ENCODE measurements around the gene GALNT4.

GALNT4 gene

GRCh38 chr12:89499857-89500256 is 24.7 kb downstream of the GALNT4 start:
- H3K36me3 ChIP-seq: peaks cover 15% of the 10 kb centered on the region

GRCh38 chr12:89497467-89497866 is 27.1 kb downstream of the GALNT4 start:
- Histone ChIP-seq H3K27me3 (no peaks in the 10 kb centered on the region), H3K4me1 (ENCODE audit: control insufficient read depth in 1 of 2, insufficient read depth in 1 of 2, low read depth in 1 of 2, low read length in 1 of 2) (no peaks in the 10 kb centered on the region), H3K9me3 (no peaks in the 10 kb centered on the region), H3K27ac (no peak overlapping the region), H3K4me3 (ENCODE audit: low read depth in 1 of 2, low read length in 1 of 2) (no peak overlapping the region), H3K36me3 (peaks cover 18% of the 10 kb centered on the region)
- TF ChIP-seq CTCF (IDR thresholded peaks at IDR 0.05): no peak

More at GRCh38 chr12:89499857-89500256, 24.7 kb downstream of the GALNT4 start:
- no peaks in the 10 kb centered on the region for H3K4me1 ChIP-seq (ENCODE audit: control insufficient read depth in 1 of 2, insufficient read depth in 1 of 2, low read depth in 1 of 2, low read length in 1 of 2)
- no peak overlapping the region for H3K4me3 ChIP-seq (ENCODE audit: low read depth in 1 of 2, low read length in 1 of 2)
- TF ChIP-seq CTCF (IDR thresholded peaks at IDR 0.05): no peak
- no peaks in the 10 kb centered on the region for H3K9me3 ChIP-seq
- no peaks in the 10 kb centered on the region for H3K27me3 ChIP-seq
- no peak overlapping the region for H3K27ac ChIP-seq

GRCh38 chr12:89497005-89497404 is 27.6 kb downstream of the GALNT4 start:
- Histone ChIP-seq H3K36me3 (peaks cover 20% of the 10 kb centered on the region), H3K4me3 (ENCODE audit: low read depth in 1 of 2, low read length in 1 of 2) (no peak overlapping the region), H3K27me3 (no peaks in the 10 kb centered on the region), H3K27ac (no peak overlapping the region), H3K4me1 (ENCODE audit: control insufficient read depth in 1 of 2, insufficient read depth in 1 of 2, low read depth in 1 of 2, low read length in 1 of 2) (no peaks in the 10 kb centered on the region), H3K9me3 (no peaks in the 10 kb centered on the region)
- no peak for TF ChIP-seq CTCF (IDR thresholded peaks at IDR 0.05)

- Histone ChIP-seq H3K27me3 (no peaks in the 10 kb centered on the region), H3K27ac (no peak overlapping the region), H3K4me3 (ENCODE audit: low read depth in 1 of 2, low read length in 1 of 2) (no peak overlapping the region), H3K4me1 (ENCODE audit: control insufficient read depth in 1 of 2, insufficient read depth in 1 of 2, low read depth in 1 of 2, low read length in 1 of 2) (no peaks in the 10 kb centered on the region), H3K9me3 (no peaks in the 10 kb centered on the region), H3K36me3 (peaks cover 36% of the 10 kb centered on the region)
- no peak for TF ChIP-seq CTCF (IDR thresholded peaks at IDR 0.05)
Observed at GRCh38 chr12:89494411-89495231, 30.0 kb downstream of the GALNT4 start.

- Histone ChIP-seq H3K27me3 (no peaks in the 10 kb centered on the region), H3K27ac (no peak overlapping the region), H3K4me3 (ENCODE audit: low read depth in 1 of 2, low read length in 1 of 2) (no peak overlapping the region), H3K36me3 (peaks cover 41% of the 10 kb centered on the region), H3K9me3 (no peaks in the 10 kb centered on the region), H3K4me1 (ENCODE audit: control insufficient read depth in 1 of 2, insufficient read depth in 1 of 2, low read depth in 1 of 2, low read length in 1 of 2) (no peaks in the 10 kb centered on the region)
- no peak for TF ChIP-seq CTCF (IDR thresholded peaks at IDR 0.05)
Observed at GRCh38 chr12:89493670-89494302, 30.8 kb downstream of the GALNT4 start.

Data from neutrophil (primary cell).